ENCODE data around the gene MAPK9.
A peak's percentile ranks its signal among the peaks of the same experiment; 100 is the strongest.

Gene MAPK9

GRCh38 chr5:180208435-180209081, 83.3 kb downstream of the MAPK9 start:
- H3K4me3 ChIP-seq (ENCODE audit: control insufficient read depth, low read depth, low read length) = peak overlapping the region; percentile 4; the same call in 1 of the 2 replicates
- TF ChIP-seq CTCF (IDR thresholded peaks at IDR 0.05; ENCODE audit: control insufficient read depth, insufficient read depth, low read depth, low read length, missing control alignments) = peak; percentile 6
- no peak for DNase-seq (ENCODE audit: low read depth)

- no peak overlapping the region for H3K4me3 ChIP-seq (ENCODE audit: control insufficient read depth, low read depth, low read length)
- DNase-seq (ENCODE audit: low read depth) = no peak
- TF ChIP-seq CTCF (IDR thresholded peaks at IDR 0.05; ENCODE audit: control insufficient read depth, insufficient read depth, low read depth, low read length, missing control alignments) = no peak
Observed at GRCh38 chr5:180208038-180208434, 83.8 kb downstream of the MAPK9 start.

- TF ChIP-seq CTCF (IDR thresholded peaks at IDR 0.05; ENCODE audit: control insufficient read depth, insufficient read depth, low read depth, low read length, missing control alignments) = no peak
- H3K4me3 ChIP-seq (ENCODE audit: control insufficient read depth, low read depth, low read length) = no peak overlapping the region
- DNase-seq (ENCODE audit: low read depth) = no peak
Observed at GRCh38 chr5:180207593-180207992, 84.3 kb downstream of the MAPK9 start.

GRCh38 chr5:180206993-180207392, 84.9 kb downstream of the MAPK9 start:
- no peak for DNase-seq (ENCODE audit: low read depth)
- H3K4me3 ChIP-seq (ENCODE audit: control insufficient read depth, low read depth, low read length) = no peak overlapping the region
- no peak for TF ChIP-seq CTCF (IDR thresholded peaks at IDR 0.05; ENCODE audit: control insufficient read depth, insufficient read depth, low read depth, low read length, missing control alignments)

GRCh38 chr5:180205916-180206315, 86.0 kb downstream of the MAPK9 start:
- no peak for TF ChIP-seq CTCF (IDR thresholded peaks at IDR 0.05; ENCODE audit: control insufficient read depth, insufficient read depth, low read depth, low read length, missing control alignments)
- H3K4me3 ChIP-seq (ENCODE audit: control insufficient read depth, low read depth, low read length) = no peak overlapping the region
- DNase-seq (ENCODE audit: low read depth) = no peak

GRCh38 chr5:180204276-180204819, 87.5 kb downstream of the MAPK9 start:
- TF ChIP-seq CTCF (IDR thresholded peaks at IDR 0.05; ENCODE audit: control insufficient read depth, insufficient read depth, low read depth, low read length, missing control alignments) = no peak
- no peak for DNase-seq (ENCODE audit: low read depth)
- H3K4me3 ChIP-seq (ENCODE audit: control insufficient read depth, low read depth, low read length) = no peak overlapping the region

Data from AG09309 (cell line).